Activated CD4-positive, alpha-beta T cell treated with anti-CD3 and anti-CD28 coated beads, Interleukin-2, amount 50 U/mL, for 48 hours (primary cell): ENCODE data around the gene HMGXB4.

Source experiments
- DNase-seq, 2 experiments: peaks; one replicate each; pipeline ENCODE4 v3.0.0-alpha.2; 2020

The HMGXB4 gene

GRCh38 chr22:35311551-35311999, 54.3 kb downstream of the HMGXB4 start:
- no peak for DNase-seq

DNA sequence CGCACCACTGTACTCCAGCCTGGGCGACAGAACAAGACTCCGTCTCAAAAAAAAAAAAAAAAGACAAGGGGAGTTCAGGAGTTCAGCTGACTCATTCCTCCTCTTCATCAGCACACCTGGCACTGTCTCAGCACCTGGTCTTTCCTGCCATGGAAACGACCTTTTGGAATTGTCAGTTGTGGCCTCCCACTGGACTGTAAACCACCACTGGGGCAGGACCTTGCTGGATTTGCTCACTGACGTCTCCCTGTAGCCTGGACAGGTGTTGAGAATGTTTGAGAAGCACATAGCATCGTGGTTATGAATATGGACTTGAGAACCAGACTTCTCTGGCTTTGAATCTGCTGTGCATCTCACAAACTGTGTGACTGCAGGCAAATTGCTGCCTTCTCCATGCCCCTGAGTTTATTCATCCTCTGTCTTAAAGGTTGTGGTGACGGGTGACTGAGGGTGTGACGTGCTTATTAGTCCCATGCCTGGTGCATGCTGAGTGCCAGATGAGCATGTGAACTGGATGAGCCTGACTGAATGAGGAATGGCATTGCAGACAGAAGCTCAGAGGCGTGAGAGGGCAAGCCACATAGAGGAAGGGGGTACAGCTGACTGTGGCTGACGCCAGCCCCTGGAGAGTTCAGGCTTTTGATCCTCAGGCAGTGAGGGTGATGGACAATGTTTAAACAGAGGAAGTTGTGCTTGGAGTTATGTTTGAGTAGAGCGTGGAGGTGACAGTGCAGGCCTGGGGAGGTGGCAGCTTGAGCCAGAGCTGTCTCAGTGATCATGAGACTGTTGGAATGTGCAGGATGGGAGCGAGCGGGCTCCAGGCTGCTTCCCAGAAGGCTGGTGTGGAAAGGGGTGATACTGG, 55.1 kb downstream of the HMGXB4 start:
- no peak for DNase-seq

DNA sequence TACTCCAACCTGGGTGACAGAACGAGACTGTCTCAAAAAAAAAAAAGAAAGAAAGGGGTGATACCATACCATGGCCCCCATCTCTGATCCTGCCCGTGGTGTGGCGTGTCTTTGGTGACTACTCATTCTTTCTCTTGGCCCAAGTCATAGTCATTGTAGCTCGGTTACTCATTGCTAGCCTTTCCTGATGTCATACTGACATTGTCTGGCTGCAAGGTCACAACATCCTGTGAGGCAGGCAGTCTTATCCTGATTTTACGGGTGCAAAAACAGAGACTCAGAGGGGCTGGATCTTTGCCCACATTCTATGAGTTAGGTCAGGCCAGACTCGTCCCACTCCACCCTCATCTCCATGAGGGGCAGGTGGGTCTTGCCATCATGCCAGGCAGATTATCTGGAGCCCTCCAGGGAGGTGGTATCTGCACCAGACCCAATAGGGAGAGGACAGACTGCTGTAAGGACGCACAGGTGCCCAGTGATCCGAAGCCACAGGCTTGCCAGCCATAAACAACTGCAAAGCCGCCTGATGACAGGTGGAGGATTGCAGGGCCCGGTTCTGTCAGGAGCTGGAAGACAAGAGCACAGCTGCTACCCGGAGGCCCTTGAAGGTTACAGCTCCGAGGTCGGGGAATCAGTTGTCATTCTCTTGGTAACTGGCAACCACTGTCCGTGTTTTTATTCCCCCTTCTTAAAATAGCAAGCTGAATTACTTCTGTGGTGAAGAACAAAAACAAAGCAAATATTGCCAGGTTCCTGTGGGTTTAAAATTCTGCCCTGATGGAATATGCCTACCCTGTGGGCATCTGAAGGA, 56.2 kb downstream of the HMGXB4 start:
- DNase-seq = peak in 1 of 2 experiments; percentile 22

DNA sequence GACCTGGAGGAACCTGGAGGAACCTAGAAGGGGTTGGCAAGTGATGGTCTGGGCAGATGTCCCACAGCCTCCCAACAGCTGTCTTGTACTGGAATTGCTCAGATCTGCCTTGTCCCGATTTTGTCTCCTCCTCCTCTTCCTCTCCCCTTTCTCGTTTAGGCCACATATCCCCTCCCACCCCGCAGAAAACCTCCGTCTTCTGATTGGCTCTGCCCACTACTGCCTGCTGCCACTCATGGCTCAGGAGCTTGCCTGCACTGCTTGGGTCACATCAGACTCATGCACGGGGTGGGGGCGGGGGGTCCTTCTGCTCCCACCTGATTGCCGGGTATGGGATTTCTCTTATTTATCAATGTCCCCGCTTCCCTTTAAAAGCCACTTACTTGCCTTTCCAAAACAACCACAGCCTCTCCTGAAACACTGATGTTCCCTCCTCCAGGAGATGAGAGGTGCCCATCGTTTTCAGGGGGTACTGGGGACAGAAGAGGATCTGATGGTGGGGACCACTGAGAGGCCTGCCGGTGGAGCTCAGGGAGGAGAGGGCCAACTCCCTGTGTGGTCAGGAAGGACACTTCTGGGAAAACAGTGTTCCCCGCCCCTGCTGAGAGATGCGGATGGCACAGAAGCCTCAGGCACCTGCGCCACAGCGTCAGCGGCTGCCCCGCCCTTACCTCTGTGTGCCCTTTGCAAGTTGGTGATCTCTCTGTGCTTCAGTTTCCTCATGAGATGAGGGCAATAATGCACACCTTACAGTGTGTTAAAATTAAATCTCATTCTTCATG, 57.1 kb downstream of the HMGXB4 start:
- DNase-seq = no peak

DNA sequence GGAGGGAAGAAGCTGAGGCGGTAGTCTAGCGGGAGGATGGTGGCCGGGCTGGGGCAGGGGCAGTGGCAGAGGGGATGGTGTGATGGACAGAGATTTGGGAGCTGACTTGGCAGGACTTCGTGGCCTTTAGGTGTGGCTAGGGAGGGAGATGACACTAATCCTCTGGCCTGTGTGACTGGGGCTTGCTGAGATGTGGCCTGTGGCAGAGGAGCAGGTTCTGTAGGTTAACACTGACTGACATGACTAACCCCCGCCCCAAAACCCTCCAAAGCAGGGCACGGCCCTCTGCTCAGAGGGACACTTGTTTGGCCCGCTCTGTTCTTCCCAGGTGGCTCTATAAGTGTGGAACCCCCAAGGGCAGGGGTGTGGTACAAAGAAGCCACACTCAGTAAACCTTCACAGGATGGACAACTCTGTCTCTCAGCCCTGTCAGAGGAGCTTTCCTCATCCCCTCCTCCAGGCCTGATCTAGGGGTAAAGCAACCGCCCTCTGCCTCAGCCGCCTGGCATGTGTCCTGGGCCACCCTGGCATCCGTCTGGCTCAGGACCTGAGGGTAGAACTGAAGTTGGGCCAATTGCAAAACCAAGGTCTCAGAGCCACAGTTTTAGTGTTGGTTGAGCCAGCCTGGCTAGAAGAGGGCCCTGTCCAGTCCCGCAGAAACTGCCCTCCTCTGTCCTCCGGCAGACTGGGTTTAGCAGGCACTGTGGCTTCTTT, 58.0 kb downstream of the HMGXB4 start:
- no peak for DNase-seq

GRCh38 chr22:35315855-35316745, 58.8 kb downstream of the HMGXB4 start:
- DNase-seq = no peak

GRCh38 chr22:35316751-35317150, 59.5 kb downstream of the HMGXB4 start:
- DNase-seq = no peak

GRCh38 chr22:35317680-35318290, 60.5 kb downstream of the HMGXB4 start:
- DNase-seq = no peak

DNA sequence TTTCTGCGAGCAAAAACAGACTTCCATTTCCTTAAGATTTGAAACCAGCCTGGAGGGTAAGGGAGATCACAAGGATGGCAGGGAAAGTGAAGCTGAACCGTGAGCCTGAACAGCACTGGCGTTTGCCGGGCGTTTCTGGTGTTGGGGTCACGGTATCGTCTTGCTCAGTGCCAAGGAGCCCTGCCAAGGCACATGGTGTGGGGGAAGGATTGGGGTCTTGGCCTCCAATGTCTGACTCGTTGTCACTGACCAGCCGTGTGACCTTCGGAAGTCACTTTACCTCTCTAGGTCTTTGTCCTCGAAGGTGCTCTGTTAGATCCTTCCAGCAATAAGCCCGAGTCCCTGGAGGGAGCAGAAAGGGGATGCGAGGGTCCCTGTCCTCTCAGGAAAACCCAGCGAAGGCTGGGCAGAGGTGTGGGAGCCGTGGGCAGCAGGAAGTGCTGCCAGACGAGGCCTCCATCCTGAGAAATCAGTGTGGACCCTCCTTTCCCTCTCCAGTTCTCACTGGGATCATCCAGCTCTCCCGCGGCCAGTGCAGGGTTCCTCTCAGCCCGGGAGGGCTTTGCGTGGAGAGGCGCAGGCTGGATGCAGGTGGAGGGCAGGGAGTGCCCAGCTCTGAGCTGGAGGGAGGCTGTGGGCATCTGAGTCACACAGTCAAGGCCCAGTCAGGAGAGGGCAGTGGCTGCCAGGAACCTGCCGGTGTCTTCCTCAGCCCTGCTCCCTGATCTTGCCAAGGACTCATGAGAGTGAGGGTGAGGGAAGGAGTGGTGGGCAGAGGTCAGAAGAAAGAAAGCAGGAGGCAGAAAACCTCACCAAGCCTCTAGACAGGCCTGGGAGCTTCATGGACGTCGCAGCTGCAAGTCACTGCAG, 61.3 kb downstream of the HMGXB4 start:
- DNase-seq = no peak

- no peak for DNase-seq
Observed at GRCh38 chr22:35319244-35319985, 62.1 kb downstream of the HMGXB4 start.

DNA sequence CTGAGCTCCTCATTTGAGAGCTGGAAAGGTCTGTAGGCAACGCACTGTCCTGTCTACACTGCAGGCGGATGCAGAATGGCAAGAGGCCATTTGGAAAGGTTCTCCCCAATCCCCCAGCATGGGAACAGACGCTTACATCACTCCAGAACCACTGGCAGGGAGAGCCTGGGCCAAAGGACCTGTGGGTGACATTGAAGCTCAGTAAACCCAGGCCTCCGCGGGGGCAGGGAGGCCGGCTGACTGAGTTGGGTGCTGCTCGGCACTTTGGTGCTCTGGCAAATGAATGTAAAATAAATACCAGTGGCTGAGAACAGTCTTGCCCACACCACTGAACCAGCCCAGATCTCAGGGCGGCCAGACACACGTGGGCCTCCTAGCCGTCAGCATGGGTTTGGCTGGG, 64.8 kb downstream of the HMGXB4 start:
- DNase-seq = no peak

DNA sequence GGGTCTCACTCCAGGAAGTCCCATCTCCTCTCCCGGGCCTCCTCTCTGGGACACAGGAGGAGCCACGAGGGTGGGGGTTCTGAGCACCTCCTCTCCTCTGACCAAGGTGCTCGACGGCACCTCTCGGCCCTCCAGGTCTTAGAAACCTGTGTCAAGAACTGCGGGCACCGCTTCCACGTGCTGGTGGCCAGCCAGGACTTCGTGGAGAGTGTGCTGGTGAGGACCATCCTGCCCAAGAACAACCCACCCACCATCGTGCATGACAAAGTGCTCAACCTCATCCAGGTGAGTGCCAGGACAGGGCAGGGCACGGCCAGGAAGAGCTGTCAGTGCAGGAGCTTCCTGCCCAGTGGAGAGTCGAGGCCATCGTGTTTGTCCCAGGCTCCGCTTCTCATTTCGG, 65.6 kb downstream of the HMGXB4 start:
- DNase-seq = no peak

DNA sequence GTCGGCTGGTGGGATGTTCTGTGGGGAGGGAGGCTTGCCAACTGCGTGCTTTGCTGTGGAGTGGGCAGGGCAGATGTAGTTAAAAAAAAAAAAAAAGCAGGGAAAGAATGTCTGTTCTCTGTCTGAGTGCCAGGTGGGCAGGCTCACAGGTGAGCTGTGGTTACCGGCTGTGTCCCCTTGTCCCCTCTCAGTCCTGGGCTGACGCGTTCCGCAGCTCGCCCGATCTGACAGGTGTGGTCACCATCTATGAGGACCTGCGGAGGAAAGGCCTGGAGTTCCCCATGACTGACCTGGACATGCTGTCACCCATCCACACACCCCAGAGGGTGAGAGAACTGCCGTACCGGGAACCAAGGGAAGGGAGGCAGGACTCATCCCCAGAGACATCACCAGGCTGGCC, 66.0 kb downstream of the HMGXB4 start:
- DNase-seq = no peak

GRCh38 chr22:35324067-35324466, 66.8 kb downstream of the HMGXB4 start:
- no peak for DNase-seq

- no peak for DNase-seq
Observed at GRCh38 chr22:35324762-35325161, 67.5 kb downstream of the HMGXB4 start.

DNA sequence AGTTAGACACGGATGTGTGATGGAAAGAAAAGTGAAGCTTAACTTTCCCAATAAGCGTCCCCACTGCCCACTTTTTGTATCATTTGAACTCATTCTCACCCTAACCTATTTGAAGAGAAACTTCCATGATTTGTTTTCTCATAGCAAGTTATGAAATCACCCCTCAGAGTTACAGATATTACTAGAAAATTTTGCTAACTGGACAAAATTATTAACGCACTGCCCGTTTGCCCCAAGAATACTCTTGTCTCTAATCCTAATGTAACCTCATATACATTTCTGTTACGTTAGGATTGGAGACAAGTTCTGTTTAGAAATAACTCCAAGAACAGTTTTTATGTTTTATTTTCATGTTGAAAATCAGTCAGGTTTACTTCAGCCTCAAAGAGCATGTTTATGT, 67.9 kb downstream of the HMGXB4 start:
- DNase-seq = no peak

DNA sequence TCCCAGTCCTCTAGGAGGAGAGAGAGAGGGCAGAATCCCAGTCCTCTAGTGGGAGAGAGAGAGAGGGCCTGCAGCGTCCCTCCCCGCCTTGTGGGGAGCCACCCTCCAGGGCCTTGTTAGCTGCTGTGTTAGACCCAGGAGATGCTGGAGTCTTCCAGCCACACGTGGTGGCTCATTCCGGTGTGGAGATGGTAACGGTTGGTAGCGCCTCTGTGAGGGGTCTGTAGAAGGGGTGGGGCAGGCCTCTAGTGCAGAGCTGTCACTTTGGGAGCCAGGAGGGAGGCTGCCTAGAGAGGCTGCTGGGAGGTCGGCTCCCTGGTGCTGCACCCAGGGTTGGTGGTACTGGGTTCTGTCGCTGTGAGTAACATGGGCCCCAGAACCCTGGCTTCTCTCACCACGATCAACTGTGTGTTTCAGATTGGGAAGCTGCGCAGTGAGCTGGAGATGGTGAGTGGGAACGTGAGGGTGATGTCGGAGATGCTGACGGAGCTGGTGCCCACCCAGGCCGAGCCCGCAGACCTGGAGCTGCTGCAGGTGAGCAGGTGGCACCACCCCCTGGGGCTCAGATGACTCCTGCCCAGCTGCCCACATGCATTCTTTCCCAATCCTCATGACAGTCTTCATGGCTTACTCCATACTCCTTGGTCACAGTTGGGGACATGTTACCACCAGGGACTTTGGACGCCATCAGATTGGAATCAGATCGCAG, 69.7 kb downstream of the HMGXB4 start:
- no peak for DNase-seq

- no peak for DNase-seq
Observed at GRCh38 chr22:35327690-35328471, 70.6 kb downstream of the HMGXB4 start.
